ENCODE results near the gene RTL1. TPM values are rescaled to one million over a fixed set of nuclear protein-coding genes. Genes with fewer than 3 reads are reported as not detected.

The RTL1 gene
- total and polyA plus RNA-seq, 4 experiments from 2014 or later = not detected

- H3K36me3 ChIP-seq (ENCODE audit: insufficient read depth, low read length) = no peaks in the 10 kb centered on the region
- Mint-ChIP-seq H3K4me1 (peaks cover 0 to 10% (median 2%) of the 10 kb centered on the region in 4 donors), H3K4me3 (no peak overlapping the region), H3K27me3 (peaks cover 26 to 28% of the 10 kb centered on the region in 2 donors), H3K9me3 (peaks cover 0 to 5% (median 0%) of the 10 kb centered on the region in 8 donors), H3K36me3 (no peaks in the 10 kb centered on the region), H3K27ac (no peak overlapping the region)
- no peak overlapping the region for H3K4me3 ChIP-seq (ENCODE audit: low read length in 2 of 2)
- no peaks in the 10 kb centered on the region for H3K9me3 ChIP-seq (ENCODE audit: control insufficient read depth in 1 of 2, low read length in 2 of 2)
- CTCF ChIA-PET (ENCODE audit: partially characterized antibody) = no interaction called here
- no peak for DNase-seq
- no peak overlapping the region for H3K27ac ChIP-seq (ENCODE audit: low read depth, low read length)
- H3K4me1 ChIP-seq (ENCODE audit: insufficient read depth, low read length) = no peaks in the 10 kb centered on the region
- intact Hi-C loops (cut with micrococcal nuclease) = no loop called here
- no peaks in the 10 kb centered on the region for H3K27me3 ChIP-seq (ENCODE audit: insufficient read depth, low read length)
- POLR2A ChIA-PET (ENCODE audit: partially characterized antibody) = no interaction called here
These were observed 72.8 kb downstream of the RTL1 start for GRCh38 chr14:100830681-100831080.

Small RNA genes within 50 kb of the gene (microRNA-seq; reads per million reads assigned to microRNA genes)
- gene MIR127 (ENCODE audit: borderline microRNAs expressed, borderline number of aligned reads, borderline replicate concordance) = 8.4 reads per million, percentile 35 among the genes with 10 or more reads in this experiment
- gene MIR136 (ENCODE audit: borderline microRNAs expressed, borderline number of aligned reads, borderline replicate concordance) = not detected
- gene MIR337 (ENCODE audit: borderline microRNAs expressed, borderline number of aligned reads, borderline replicate concordance) = not detected
- not detected for gene MIR370 (ENCODE audit: borderline microRNAs expressed, borderline number of aligned reads, borderline replicate concordance)
- 2.2 reads per million for gene MIR431 (ENCODE audit: borderline microRNAs expressed, borderline number of aligned reads, borderline replicate concordance)
- gene MIR432 (ENCODE audit: borderline microRNAs expressed, borderline number of aligned reads, borderline replicate concordance) = not detected
- gene MIR433 (ENCODE audit: borderline microRNAs expressed, borderline number of aligned reads, borderline replicate concordance) = 1.4 reads per million
- not detected for gene MIR493 (ENCODE audit: borderline microRNAs expressed, borderline number of aligned reads, borderline replicate concordance)
- not detected for gene MIR665 (ENCODE audit: borderline microRNAs expressed, borderline number of aligned reads, borderline replicate concordance)

Other genes with a start within 250 kb of the RTL1 start
- not detected for gene DLK1, start 176.8 kb downstream of the RTL1 start, total RNA-seq
- gene DLK1, start 176.8 kb downstream of the RTL1 start, polyA plus RNA-seq = not detected
- gene MEG3, start 77.6 kb downstream of the RTL1 start, total RNA-seq = not detected
- not detected for gene MEG3, start 77.6 kb downstream of the RTL1 start, polyA plus RNA-seq